HepG2 (cell line): ENCODE measurements around the gene XPO5.

Experiments
- CTCF ChIP-seq: sonication (generic); formaldehyde crosslinking; IDR thresholded peaks from 2 replicates; pipeline ENCODE4 v1.5.0; 2020; ENCODE audit warnings: mild to moderate bottlenecking, missing genetic modification reagents, moderate library complexity
- THRA ChIP-seq: sonication (generic); formaldehyde crosslinking; IDR thresholded peaks from 2 replicates; pipeline ENCODE4 v1.4.0; 2020; ENCODE audit warnings: missing genetic modification reagents, borderline replicate concordance
- ZBTB26 ChIP-seq: IDR thresholded peaks from 2 replicates; pipeline ENCODE4 v1.6.1; 2016; ENCODE audit warnings: missing compliant biosample characterization, missing genetic modification reagents, borderline replicate concordance
- ZNF451 ChIP-seq: sonication (generic); formaldehyde crosslinking; IDR thresholded peaks from 2 replicates; pipeline ENCODE4 v1.5.0; 2020; ENCODE audit warnings: mild to moderate bottlenecking, missing genetic modification reagents

- TF ChIP-seq THRA (CRISPR knock-in tag) (no peak), ZBTB26 (no peak), CTCF (CRISPR knock-in tag) (no peak), ZNF451 (CRISPR knock-in tag) (no peak)
These were observed 3.3 kb upstream of the XPO5 start for GRCh38 chr6:43579171-43579570.
